Stomach (tissue), 9 donors: ENCODE measurements around the gene TGM2. TPM values are rescaled to one million over a fixed set of nuclear protein-coding genes. Genes with fewer than 3 reads are reported as not detected.
"Not testable (repeated sequence)": the region's sequence is repeated elsewhere in the genome, so short reads cannot be mapped to it uniquely, and the experiment has no call there.

ENCODE experiments used
- DNase-seq, 2 donors: peaks; one replicate each; pipeline versions ENCODE4 v3.0.0 to v3.0.0-alpha.2; 2013 to 2019
- H3K27ac ChIP-seq, 5 donors: fragments of 200-600 bp in 4 of 5; sonication (generic) in 4 of 5; one replicate each; pipeline ENCODE4 v1.5.1; 2013 to 2019; ENCODE audit warnings: mild to moderate bottlenecking in 1 of 5, moderate library complexity in 1 of 5
- H3K27me3 ChIP-seq, 3 donors: fragments of 200-600 bp; sonication (generic); one replicate each; pipeline ENCODE4 v1.5.1; 2017 to 2019; ENCODE audit warnings: mixed run types in 1 of 3
- H3K36me3 ChIP-seq, 4 donors: fragments of 200-600 bp; sonication (generic); 1 replicate in 3 of 4; 2 replicates in 1 of 4; pipeline ENCODE4 v1.5.1; 2016 to 2019
- H3K4me1 ChIP-seq, 4 donors: fragments of 200-600 bp; sonication (generic); one replicate each; pipeline ENCODE4 v1.5.1; 2016 to 2019
- H3K4me3 ChIP-seq, 4 donors: fragments of 200-600 bp; sonication (generic) in 3 of 4; one replicate each; pipeline ENCODE4 v1.5.1; 2016 to 2019; ENCODE audit warnings: mild to moderate bottlenecking in 1 of 4
- H3K9me3 ChIP-seq, 4 donors: fragments of 200-600 bp; sonication (generic); one replicate each; pipeline ENCODE4 v1.5.1; 2016 to 2019
- CTCF ChIP-seq, 7 experiments: fragments of 450-650 bp in 4 of 7; fragments of 200-600 bp in 3 of 7; sonication (generic) in 3 of 7; IDR thresholded peaks; one replicate each; pipeline ENCODE4 v1.5.1; 2016 to 2019; ENCODE audit warnings: antibody characterized with exemption in 7 of 7, control low read depth in 2 of 7, mild to moderate bottlenecking in 1 of 7
- EP300 ChIP-seq: sonication (generic); formaldehyde crosslinking; IDR thresholded peaks from one replicate; pipeline ENCODE4 v1.6.1; 2017; ENCODE audit warnings: antibody characterized with exemption
- POLR2A ChIP-seq, 4 donors: fragments of 450-650 bp; IDR thresholded peaks; one replicate each; pipeline ENCODE4 v1.6.1; 2016; ENCODE audit warnings: antibody characterized with exemption in 4 of 4, control low read depth in 2 of 4, mild to moderate bottlenecking in 1 of 4, moderate library complexity in 1 of 4
- POLR2AphosphoS5 ChIP-seq, 3 donors: sonication (generic); formaldehyde crosslinking; IDR thresholded peaks; one replicate each; pipeline ENCODE4 v1.6.1; 2016; ENCODE audit warnings: antibody characterized with exemption in 3 of 3
- WGBS, 5 donors: extraction: QIAGEN DNeasy Blood & Tissue Kit in 3 of 5; methylation state at CpG; one replicate each; pipeline versions ENCODE4 v1.1.5 to v1.1.7; 2013 to 2018; 5-methylcytosine and 5-hydroxymethylcytosine counted together
- intact Hi-C: fragments of 100-400 bp; cut with DNase I; formaldehyde crosslinking; loops from one replicate; pipeline ENCODE4 v1.15.1; 2023; ENCODE audit warnings: low total_unique reads
- polyA plus RNA-seq, 3 donors: library from polyadenylated mRNA; stranded (reverse); fragments of 200-250 nt; gene quantifications; one replicate each; pipeline ENCODE4 v1.2.3, GENCODE V29; 2013
- total RNA-seq, 5 donors: library from RNA; depleted of rRNA; stranded (reverse); fragments of >200 nt; gene quantifications; one replicate each; pipeline versions ENCODE4 v1.1.0 to v1.2.3, GENCODE V29; 2014 to 2016
- donor health status: healthy with polysubstance abuse.
- donor health status: Bipolar disorder and iron deficiency.
- donor health status: healthy.

The TGM2 gene
- total and polyA plus RNA-seq, 8 donors: 16.2 to 195 (median 33.3) TPM

GRCh38 chr20:38106461-38106860 is 58.6 kb downstream of the TGM2 start:
- H3K36me3 ChIP-seq: no peaks in the 10 kb centered on the region
- no peak for DNase-seq
- WGBS, 5 donors: 77 to 85% (median 85%) methylated on average over 5 of the region's 5 CpGs
- no peaks in the 10 kb centered on the region for H3K9me3 ChIP-seq
- intact Hi-C loops: no loop called here
- TF ChIP-seq POLR2AphosphoS5 (IDR thresholded peaks at IDR 0.05) (no peak), POLR2A (IDR thresholded peaks at IDR 0.05) (no peak), EP300 (no peak), CTCF (IDR thresholded peaks at IDR 0.05) (no peak)
- no peaks in the 10 kb centered on the region for H3K27me3 ChIP-seq
- H3K4me1 ChIP-seq: peaks cover 15 to 33% (median 26%) of the 10 kb centered on the region in 4 donors
- no peak overlapping the region for H3K4me3 ChIP-seq
- no peak overlapping the region for H3K27ac ChIP-seq

- WGBS, 5 donors: 39 to 60% (median 44%) methylated on average over 1 of the region's 1 CpG
- Histone ChIP-seq H3K27ac (no peak overlapping the region), H3K36me3 (no peaks in the 10 kb centered on the region)
Measured at GRCh38 chr20:38104285-38104684, 60.8 kb downstream of the TGM2 start.

GRCh38 chr20:38102206-38102605 is 62.9 kb downstream of the TGM2 start:
- H3K4me1 ChIP-seq, H3K27me3 ChIP-seq, H3K36me3 ChIP-seq, H3K9me3 ChIP-seq, H3K27ac ChIP-seq, intact Hi-C loops, DNase-seq, H3K4me3 ChIP-seq: not testable (repeated sequence)
- WGBS, 5 donors: 86 to 94% (median 92%) methylated on average over 5 of the region's 5 CpGs

More at GRCh38 chr20:38104285-38104684, 60.8 kb downstream of the TGM2 start:
- no peak for TF ChIP-seq POLR2A (IDR thresholded peaks at IDR 0.05)
- TF ChIP-seq EP300: no peak
- TF ChIP-seq CTCF (IDR thresholded peaks at IDR 0.05): no peak
- no peak for TF ChIP-seq POLR2AphosphoS5 (IDR thresholded peaks at IDR 0.05)
- H3K4me1 ChIP-seq: peaks cover under 1 to 15% (median 11%) of the 10 kb centered on the region in 4 donors
- H3K4me3 ChIP-seq: no peak overlapping the region
- no peaks in the 10 kb centered on the region for H3K27me3 ChIP-seq
- intact Hi-C loops: no loop called here
- peaks cover 0 to 3% (median 0%) of the 10 kb centered on the region in 4 donors for H3K9me3 ChIP-seq
- DNase-seq: no peak

GRCh38 chr20:38098952-38099351 is 66.1 kb downstream of the TGM2 start:
- no peak for DNase-seq

More at GRCh38 chr20:38098952-38099351, 66.1 kb downstream of the TGM2 start:
- Histone ChIP-seq H3K27ac (no peak overlapping the region), H3K9me3 (peaks cover 0 to 3% (median 0%) of the 10 kb centered on the region in 4 donors), H3K4me3 (no peak overlapping the region), H3K36me3 (no peaks in the 10 kb centered on the region), H3K4me1 (peaks cover 9 to 21% (median 15%) of the 10 kb centered on the region in 4 donors), H3K27me3 (no peaks in the 10 kb centered on the region)
- 69 to 82% (median 74%) methylated on average over 1 of the region's 1 CpG for WGBS, 5 donors
- TF ChIP-seq CTCF (IDR thresholded peaks at IDR 0.05) (no peak), EP300 (no peak), POLR2AphosphoS5 (IDR thresholded peaks at IDR 0.05) (no peak), POLR2A (IDR thresholded peaks at IDR 0.05) (no peak)
- intact Hi-C loops: no loop called here
